Right cardiac atrium (tissue), 5 donors: Measurements from ENCODE around the gene SDC3. TPM values are rescaled to one million over a fixed set of nuclear protein-coding genes. Genes with fewer than 3 reads are reported as not detected.
"Not testable (repeated sequence)": the region's sequence is repeated elsewhere in the genome, so short reads cannot be mapped to it uniquely, and the experiment has no call there.

Experiments
- ATAC-seq, 2 donors: fragments of 200-7000 bp; cut with Tn5 transposase; one replicate each; pipeline versions ENCODE4 v1.8.0 to v1.9.1; 2020; ENCODE audit warnings: moderate library complexity in 2 of 2, mild to moderate bottlenecking in 1 of 2
- DNase-seq, 3 donors: peaks; one replicate each; pipeline ENCODE4 v3.0.0-alpha.2; 2020
- H3K27ac ChIP-seq: one replicate; pipeline ENCODE4 v1.5.1; 2013; ENCODE audit warnings: mild to moderate bottlenecking, low read length, control low read depth, moderate library complexity
- H3K27me3 ChIP-seq: one replicate; pipeline ENCODE4 v1.6.1; 2013; ENCODE audit not compliant: control insufficient read depth, insufficient read depth
- H3K4me1 ChIP-seq: one replicate; pipeline ENCODE4 v1.6.1; 2013; ENCODE audit warnings: low read length; ENCODE audit not compliant: control insufficient read depth, insufficient read depth
- H3K4me3 ChIP-seq: one replicate; pipeline ENCODE4 v1.5.1; 2013; ENCODE audit warnings: low read length, control low read depth
- H3K9me3 ChIP-seq: one replicate; pipeline ENCODE4 v1.6.1; 2013; ENCODE audit warnings: low read length; ENCODE audit not compliant: control insufficient read depth
- WGBS: extraction: QIAGEN DNeasy Blood & Tissue Kit; methylation state at CpG from one replicate; pipeline ENCODE4 v1.1.7; 2013; 5-methylcytosine and 5-hydroxymethylcytosine counted together
- intact Hi-C, 4 donors: fragments of 100-400 bp; cut with DNase I; formaldehyde crosslinking; loops; one replicate each; pipeline versions ENCODE4 v1.11.0 to v1.14.0; 2022 to 2023
- long read RNA-seq, 4 donors: library from polyadenylated mRNA; unstranded; transcript quantifications; one replicate each; pipeline ENCODE4 v2.0.0, GENCODE V29; 2020 to 2021
- polyA plus RNA-seq: library from polyadenylated mRNA; stranded (reverse); fragments of 200-250 nt; gene quantifications from one replicate; pipeline ENCODE4 v1.2.3, GENCODE V29; 2013
- total RNA-seq, 4 donors: library from RNA; stranded (reverse); fragmentation: NEBNext Ultra II Directional; extraction: Animal tissue kit (Norgen Biotek cat#: 25700); gene quantifications; one replicate each; pipeline ENCODE4 v1.2.1, GENCODE V29; 2021
- donor health status: healthy with polysubstance abuse.
- donor health status: DM: no; HTN: yes; CAD: no.
- donor health status: DM: no; HTN: no; CAD: no.
- donor health status: DM: no; HTN: yes; CAD: no; lungs with severe emphysema.
- donor health status: DM: yes; HTN: yes; CAD: no.

SDC3 gene, protein sequence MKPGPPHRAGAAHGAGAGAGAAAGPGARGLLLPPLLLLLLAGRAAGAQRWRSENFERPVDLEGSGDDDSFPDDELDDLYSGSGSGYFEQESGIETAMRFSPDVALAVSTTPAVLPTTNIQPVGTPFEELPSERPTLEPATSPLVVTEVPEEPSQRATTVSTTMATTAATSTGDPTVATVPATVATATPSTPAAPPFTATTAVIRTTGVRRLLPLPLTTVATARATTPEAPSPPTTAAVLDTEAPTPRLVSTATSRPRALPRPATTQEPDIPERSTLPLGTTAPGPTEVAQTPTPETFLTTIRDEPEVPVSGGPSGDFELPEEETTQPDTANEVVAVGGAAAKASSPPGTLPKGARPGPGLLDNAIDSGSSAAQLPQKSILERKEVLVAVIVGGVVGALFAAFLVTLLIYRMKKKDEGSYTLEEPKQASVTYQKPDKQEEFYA
- total RNA-seq (10 to 100 TPM; 33.2 to 39.5 (median 38.5) TPM), polyA plus RNA-seq (40.9 TPM)
- long read RNA-seq, donor 1, full-length matches to known transcripts, result 13 of 77 reads
- long read RNA-seq, donor 1, partial matches to known transcripts, result 2 of 77 reads
- long read RNA-seq, donor 1, other reads (novel, unspliced or antisense), result 62 of 77 reads
- long read RNA-seq, donor 2, partial matches to known transcripts, result 30 of 31 reads
- long read RNA-seq, donor 2, other reads (novel, unspliced or antisense), result 0 of 31 reads
- long read RNA-seq, donor 3, partial matches to known transcripts, result 0 of 91 reads
- long read RNA-seq, donor 3, other reads (novel, unspliced or antisense), result 91 of 91 reads
- long read RNA-seq, donor 4, partial matches to known transcripts, result 0 of 24 reads
- long read RNA-seq, donor 4, other reads (novel, unspliced or antisense), result 24 of 24 reads

DNA sequence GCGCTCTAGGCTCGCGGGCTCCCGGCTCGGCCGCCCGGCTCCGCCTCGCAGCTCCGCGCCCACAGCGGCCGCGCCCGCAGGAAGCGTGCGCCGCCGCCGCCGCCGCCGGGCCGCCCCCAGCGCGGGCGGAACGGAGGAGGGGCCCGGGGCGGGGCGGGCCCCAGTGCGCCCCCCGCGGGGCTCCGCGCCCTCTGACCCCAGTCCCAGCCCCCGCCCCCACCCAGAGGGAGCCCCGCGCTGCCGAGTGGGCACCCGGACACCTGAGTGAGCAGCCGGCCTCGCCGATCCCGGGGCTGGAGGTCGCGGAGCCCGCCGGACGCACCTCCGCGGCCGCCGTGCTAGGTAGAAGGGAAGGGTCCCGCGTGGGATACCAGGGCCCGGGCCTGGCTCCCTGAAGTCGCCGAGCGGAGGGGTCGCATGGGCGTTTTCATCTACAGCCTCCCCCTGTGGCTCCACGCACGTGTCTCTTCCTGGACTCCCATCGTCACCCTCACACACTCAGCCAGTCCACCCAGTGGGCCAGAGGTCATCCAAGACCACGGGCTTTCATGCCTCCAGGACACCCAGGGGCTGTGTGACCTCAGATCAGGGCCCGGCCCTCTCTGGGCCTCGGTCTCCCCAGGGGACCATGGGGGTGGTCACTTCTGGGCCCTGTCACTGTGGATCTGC lies at the start of gene SDC3:
TSS of gene SDC3 (minus strand) at position 63 of the 669 bp plus-strand sequence. CDS start 172 bp downstream, outside the sequence.
- intact Hi-C loops, result no loop called here
- DNase-seq (peak in 2 of 3 donors; percentile 78 to 83), ATAC-seq (peak; percentile 47 to 54)
- Histone ChIP-seq H3K4me3 (peak within 1 kb of the TSS; percentile 92), H3K9me3 (no peaks in the 10 kb centered on the region), H3K27ac (peak within 1 kb of the TSS; percentile 30), H3K4me1 (peaks cover 7% of the 10 kb centered on the region), H3K27me3 (no peaks in the 10 kb centered on the region)
- 2% methylated on average over 59 of the region's 68 CpGs for WGBS

DNA sequence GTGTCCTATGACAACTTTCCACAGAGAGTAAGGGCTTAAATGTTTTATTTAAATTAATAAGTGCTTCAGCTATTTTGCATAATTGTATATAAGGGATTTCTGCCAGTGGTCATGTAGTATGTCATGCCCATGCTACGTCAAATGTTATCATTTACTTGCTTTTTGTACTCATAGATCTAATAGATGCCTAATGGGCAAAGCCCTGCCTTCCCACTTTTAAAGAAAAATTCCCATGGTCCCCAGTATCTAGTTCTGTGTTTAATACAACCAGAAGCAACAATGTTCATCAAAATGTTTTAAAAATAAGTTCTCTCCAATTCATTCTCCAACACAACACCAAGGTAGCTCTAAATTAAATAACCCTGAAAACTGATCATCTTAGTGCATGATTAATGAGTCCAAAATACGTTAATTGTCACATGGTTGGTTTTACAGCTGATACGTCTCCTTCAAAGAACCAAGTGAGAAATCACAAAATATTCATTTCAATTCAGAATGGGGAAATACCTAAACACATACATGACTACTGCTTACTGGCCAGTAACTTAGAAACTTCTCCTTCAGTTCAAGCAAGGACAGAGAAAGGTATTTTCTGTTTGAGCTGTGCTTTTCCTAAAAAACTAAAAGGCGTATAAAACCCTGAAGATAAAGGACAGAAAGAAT lies 49.1 kb upstream of the SDC3 start:
- intact Hi-C loops, result no loop called here
- WGBS, result 89% methylated on average over 4 of the region's 4 CpGs
- H3K4me3 ChIP-seq, result no peak overlapping the region

DNA sequence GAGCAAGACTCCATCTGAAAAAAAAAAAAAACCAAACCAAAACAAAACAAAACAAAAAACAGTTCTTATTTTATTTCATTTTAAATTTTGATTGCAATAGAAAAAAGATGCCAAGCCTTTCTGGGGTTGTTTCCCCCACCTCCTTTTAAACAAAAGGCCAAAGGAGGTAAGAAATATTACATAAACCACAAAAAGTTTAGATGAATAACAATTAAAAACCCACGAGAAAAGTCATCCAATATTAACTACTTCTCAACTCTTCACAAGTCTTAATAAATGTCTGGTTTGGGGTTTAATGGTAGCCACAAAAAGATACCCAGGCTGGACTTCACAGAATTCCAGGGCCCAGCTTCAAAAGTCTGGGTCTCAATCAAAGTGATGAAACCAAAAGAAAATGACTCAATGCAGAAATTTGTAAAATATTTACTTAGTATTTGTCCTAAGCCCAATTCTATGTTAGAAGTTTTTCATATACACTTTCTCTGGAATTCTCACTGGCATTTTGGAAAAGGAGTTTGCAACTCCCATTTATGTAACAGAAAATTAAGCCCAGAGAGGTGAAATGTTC lies 47.0 kb upstream of the SDC3 start:
- no peaks in the 10 kb centered on the region for H3K9me3 ChIP-seq
- ATAC-seq, result no peak
- WGBS, result 36% methylated on average over 1 of the region's 1 CpG

More for the DNA sequence above, 49.1 kb upstream of the SDC3 start:
- Histone ChIP-seq H3K27me3 (no peaks in the 10 kb centered on the region), H3K4me1 (no peaks in the 10 kb centered on the region), H3K9me3 (no peaks in the 10 kb centered on the region), H3K27ac (no peak overlapping the region)
- no peak for ATAC-seq
- DNase-seq, result no peak

DNA sequence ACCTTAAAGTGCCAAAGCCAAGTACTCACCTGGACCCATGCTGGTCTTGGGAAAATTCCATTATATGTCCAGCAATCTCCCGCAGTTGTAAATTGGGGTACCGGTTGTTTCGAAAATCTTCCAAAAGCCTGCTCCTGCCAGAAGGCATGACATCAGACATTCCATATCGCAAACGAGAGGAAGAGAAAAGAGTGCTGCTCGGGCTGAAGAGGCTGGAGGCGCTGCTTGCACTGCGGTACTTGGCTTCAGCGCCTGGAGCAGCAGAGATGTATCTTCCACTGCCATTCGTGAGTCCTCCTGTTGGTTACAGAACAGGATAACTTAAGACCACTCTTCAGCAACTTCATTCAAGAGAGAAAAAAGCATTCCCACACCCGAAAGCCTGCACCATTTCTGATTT lies 45.1 kb upstream of the SDC3 start:
- H3K4me1 ChIP-seq, result no peaks in the 10 kb centered on the region
- intact Hi-C loops, result no loop called here
- H3K27ac ChIP-seq, result no peak overlapping the region
- 64% methylated on average over 11 of the region's 11 CpGs for WGBS
- no peak for DNase-seq
- no peak overlapping the region for H3K4me3 ChIP-seq
- no peak for ATAC-seq
- no peaks in the 10 kb centered on the region for H3K27me3 ChIP-seq
- no peaks in the 10 kb centered on the region for H3K9me3 ChIP-seq

More for the DNA sequence above, 47.0 kb upstream of the SDC3 start:
- no peak for DNase-seq
- no peak overlapping the region for H3K27ac ChIP-seq
- intact Hi-C loops, result no loop called here
- no peaks in the 10 kb centered on the region for H3K27me3 ChIP-seq
- no peaks in the 10 kb centered on the region for H3K4me1 ChIP-seq
- H3K4me3 ChIP-seq, result no peak overlapping the region

DNA sequence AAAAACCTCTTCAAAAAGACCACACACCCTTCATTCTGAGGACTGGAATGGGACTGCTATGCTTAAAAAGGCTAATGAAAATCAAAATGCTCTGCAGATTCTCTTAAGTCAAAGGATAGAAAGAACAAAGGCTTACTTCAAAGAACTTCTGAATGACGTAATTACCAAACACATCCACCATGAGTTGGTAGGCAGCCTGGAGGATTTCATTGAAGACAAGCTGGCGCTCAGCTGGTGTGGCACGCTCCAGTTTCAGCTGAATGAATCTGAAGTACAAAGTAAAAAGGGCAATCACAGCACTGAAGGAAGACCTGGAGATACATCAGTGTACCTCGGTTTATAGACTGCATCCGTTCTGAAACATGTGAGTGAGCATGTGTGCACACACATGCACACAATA lies 43.5 kb upstream of the SDC3 start:
- ATAC-seq, result no peak
- no peak for DNase-seq
- 86% methylated on average over 5 of the region's 5 CpGs for WGBS
- Histone ChIP-seq H3K4me1 (no peaks in the 10 kb centered on the region), H3K9me3 (no peaks in the 10 kb centered on the region), H3K27me3 (no peaks in the 10 kb centered on the region), H3K4me3 (no peak overlapping the region), H3K27ac (no peak overlapping the region)
- intact Hi-C loops, result no loop called here

DNA sequence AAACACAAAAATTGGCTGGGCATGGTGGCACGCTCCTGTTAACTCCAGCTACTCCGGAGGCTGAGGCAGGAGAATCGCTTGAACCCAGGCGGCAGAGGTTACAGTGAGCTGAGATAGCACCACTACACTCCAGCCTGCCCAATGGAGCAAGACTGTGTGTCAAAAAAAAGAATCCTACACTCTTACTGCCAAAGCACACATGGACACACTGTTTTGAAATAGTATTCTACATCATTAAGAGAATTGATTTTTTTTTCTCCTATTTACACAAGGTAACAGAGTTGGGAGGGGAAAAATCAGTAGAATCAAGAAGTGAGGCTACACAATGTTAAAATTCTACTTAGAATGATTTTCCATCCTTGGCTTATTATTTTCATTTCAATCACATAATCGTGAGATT lies 42.1 kb upstream of the SDC3 start:
- no peak for ATAC-seq

DNA sequence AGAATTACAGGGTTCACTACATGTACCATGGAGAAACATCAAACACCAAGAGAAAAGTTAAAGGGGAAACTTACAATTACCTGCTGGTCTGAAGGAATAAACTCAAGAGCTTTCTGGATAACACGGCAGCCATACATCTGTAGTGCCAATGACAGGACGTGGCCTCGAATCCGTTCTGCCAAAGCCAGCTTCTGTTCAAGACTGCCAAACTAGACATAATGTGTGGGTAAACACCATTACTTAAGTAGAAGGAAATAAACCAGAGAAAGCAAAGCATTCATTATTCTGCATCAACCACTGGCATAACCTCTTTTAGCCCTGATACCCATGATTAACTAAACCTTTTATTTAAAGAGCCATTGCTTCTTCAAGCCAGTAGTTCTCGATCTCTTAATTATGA lies 41.5 kb upstream of the SDC3 start:
- Histone ChIP-seq H3K9me3 (no peaks in the 10 kb centered on the region), H3K4me3 (no peak overlapping the region), H3K27me3 (no peaks in the 10 kb centered on the region), H3K4me1 (no peaks in the 10 kb centered on the region), H3K27ac (no peak overlapping the region)
- 93% methylated on average over 5 of the region's 5 CpGs for WGBS
- DNase-seq (no peak), ATAC-seq (no peak)
- intact Hi-C loops, result no loop called here

More for the DNA sequence above, 42.1 kb upstream of the SDC3 start:
- intact Hi-C loops, result no loop called here
- H3K27ac ChIP-seq, result no peak overlapping the region
- no peaks in the 10 kb centered on the region for H3K4me1 ChIP-seq
- no peak overlapping the region for H3K4me3 ChIP-seq
- WGBS, result 94% methylated on average over 5 of the region's 5 CpGs
- no peaks in the 10 kb centered on the region for H3K27me3 ChIP-seq
- H3K9me3 ChIP-seq, result no peaks in the 10 kb centered on the region
- DNase-seq, result no peak

DNA sequence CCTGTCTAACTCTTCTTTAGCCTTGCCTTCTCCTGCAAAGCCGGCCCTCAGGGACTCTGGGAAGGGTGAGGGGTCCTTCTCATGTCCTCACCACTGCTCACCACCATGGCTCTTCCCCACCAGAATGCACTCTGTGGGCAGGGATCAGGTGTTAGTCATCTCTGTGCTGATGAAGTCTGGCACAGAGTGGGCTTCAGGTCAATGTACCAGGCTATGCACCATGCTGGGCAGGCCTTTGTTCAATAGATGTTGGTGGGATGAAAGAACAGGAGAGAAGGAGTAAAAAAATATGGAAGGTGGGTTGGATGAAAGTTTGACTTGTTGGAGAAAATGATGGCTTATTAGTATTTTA lies 40.9 kb upstream of the SDC3 start:
- 100% methylated on average over 1 of the region's 1 CpG for WGBS
- H3K27me3 ChIP-seq, intact Hi-C loops, H3K4me1 ChIP-seq, DNase-seq, H3K4me3 ChIP-seq, H3K9me3 ChIP-seq, H3K27ac ChIP-seq: not testable (repeated sequence)
- ATAC-seq, result peak; percentile 25 to 54

DNA sequence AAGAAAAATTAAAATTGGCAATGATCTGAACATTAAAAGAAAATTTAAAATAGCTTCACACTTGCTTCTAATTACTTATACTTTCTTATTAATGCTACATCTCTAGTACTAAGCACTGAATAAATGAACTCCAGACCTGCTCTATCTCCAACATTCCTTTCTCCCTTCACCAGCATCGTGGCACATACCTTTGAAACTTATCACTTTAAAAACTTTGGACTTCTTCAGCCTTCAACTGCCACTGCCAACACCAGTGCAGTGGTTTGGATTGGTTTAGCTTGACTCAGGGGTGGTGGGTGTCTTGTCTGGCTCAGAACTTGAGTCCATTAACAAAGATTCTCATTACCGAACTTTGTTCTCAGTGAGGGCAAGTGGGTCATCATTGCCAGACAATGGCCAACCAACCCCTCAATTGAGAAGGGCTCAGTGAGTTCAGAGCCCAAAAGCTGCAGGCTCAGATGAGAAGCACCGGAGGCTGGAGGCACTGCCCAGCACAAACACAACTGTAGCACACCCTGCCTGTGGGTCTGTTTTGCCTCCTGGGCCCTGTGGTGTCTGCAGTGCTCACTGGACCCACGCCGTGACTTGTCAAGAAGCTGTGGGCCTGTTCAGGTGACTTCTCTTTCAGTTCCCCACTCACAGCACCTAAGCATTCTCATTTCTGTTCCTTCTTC lies 40.4 kb upstream of the SDC3 start:
- H3K4me1 ChIP-seq, H3K4me3 ChIP-seq, intact Hi-C loops, H3K27ac ChIP-seq, H3K9me3 ChIP-seq, DNase-seq, H3K27me3 ChIP-seq: not testable (repeated sequence)
- WGBS, result 35% methylated on average over 1 of the region's 5 CpGs
- ATAC-seq, result peak in 1 of 2 donors; percentile 14

DNA sequence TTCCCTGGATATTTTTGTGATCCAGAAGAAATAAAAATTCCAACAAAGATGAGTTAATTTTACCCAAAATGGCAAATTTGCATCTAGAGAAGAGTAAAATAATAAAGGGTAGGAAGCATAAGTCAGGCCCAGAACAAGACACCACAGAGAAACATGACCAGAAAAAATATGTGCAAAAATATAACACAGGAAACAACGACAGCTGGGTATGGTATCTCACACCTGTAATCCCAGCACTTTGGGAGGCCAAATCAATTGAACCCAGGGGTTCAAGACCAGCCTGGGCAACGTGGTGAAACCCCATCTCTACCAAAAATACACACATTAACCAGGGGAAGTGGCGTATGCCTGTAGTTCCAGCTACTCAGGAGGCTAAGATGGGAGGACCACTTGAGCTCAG lies 39.7 kb upstream of the SDC3 start:
- DNase-seq, result no peak
- Histone ChIP-seq H3K4me1 (no peaks in the 10 kb centered on the region), H3K9me3 (no peaks in the 10 kb centered on the region), H3K27me3 (no peaks in the 10 kb centered on the region), H3K4me3 (no peak overlapping the region), H3K27ac (no peak overlapping the region)
- intact Hi-C loops, result no loop called here
- WGBS, result 89% methylated on average over 3 of the region's 3 CpGs
- ATAC-seq, result no peak
